Measurements from ENCODE around the gene MBNL2. TPM values are rescaled to one million over a fixed set of nuclear protein-coding genes. Genes with fewer than 3 reads are reported as not detected.

The MBNL2 gene
- total and polyA plus RNA-seq, 2 of the 13 experiments (the other 11 are each of a cell fraction or from before 2014, with no cell fraction given): 30.8 to 59.0 TPM

DNA sequence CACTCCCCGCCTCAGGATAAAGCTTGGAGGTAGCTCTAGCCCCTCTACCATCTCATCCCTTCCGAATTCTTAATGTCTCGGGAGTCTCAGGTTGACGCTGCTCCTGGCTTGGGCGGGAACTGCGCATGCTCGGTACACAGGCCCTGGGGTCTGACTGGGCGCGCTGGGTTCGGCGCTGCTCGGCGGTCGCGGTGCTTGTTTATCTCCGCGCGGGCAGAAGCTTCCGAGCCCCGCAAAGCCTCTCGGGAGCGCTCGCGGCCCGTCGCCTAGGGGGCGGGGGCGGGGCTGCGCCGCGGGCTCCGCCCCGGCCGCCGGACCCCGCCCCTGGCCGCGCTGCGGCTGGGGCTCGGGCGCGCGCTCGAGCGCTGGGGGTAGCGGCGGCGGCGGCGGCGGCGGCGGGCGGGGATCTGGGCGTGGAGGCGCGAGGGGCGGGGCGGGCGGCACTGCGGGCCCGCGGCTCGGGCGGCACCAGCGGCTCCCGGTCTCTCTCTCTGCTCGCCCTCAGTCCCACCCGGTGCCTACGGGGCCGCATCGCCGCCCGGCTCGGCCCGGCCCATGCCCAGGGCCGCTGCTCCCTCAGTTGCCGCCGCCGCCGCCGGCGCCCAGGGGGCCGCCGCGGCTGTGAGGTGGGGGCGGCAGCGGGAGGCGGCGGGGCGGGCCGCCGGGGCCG is 211.7 kb downstream of the MBNL2 start, which contains the start of gene RAP2A (continued):
- TF ChIP-seq HINFP (CRISPR knock-in tag; IDR thresholded peaks at IDR 0.05; ENCODE audit: low read depth): peak; percentile 33; the same call in 1 of the 2 replicates
- TF ChIP-seq ZNF143 (CRISPR knock-in tag; IDR thresholded peaks at IDR 0.05): peak; percentile 83
- TF ChIP-seq, protein P1, sequence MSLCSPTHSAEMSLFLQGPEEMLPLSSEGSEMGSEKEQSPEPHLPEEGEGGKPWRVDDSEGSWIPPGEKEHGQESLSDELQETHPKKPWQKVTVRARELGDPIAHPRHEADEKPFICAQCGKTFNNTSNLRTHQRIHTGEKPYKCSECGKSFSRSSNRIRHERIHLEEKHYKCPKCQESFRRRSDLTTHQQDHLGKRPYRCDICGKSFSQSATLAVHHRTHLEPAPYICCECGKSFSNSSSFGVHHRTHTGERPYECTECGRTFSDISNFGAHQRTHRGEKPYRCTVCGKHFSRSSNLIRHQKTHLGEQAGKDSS (CRISPR knock-in tag; IDR thresholded peaks at IDR 0.05; ENCODE audit: borderline replicate concordance, low read depth): peak; percentile 36; the same call in 1 of the 2 replicates
- TF ChIP-seq, protein P2, sequence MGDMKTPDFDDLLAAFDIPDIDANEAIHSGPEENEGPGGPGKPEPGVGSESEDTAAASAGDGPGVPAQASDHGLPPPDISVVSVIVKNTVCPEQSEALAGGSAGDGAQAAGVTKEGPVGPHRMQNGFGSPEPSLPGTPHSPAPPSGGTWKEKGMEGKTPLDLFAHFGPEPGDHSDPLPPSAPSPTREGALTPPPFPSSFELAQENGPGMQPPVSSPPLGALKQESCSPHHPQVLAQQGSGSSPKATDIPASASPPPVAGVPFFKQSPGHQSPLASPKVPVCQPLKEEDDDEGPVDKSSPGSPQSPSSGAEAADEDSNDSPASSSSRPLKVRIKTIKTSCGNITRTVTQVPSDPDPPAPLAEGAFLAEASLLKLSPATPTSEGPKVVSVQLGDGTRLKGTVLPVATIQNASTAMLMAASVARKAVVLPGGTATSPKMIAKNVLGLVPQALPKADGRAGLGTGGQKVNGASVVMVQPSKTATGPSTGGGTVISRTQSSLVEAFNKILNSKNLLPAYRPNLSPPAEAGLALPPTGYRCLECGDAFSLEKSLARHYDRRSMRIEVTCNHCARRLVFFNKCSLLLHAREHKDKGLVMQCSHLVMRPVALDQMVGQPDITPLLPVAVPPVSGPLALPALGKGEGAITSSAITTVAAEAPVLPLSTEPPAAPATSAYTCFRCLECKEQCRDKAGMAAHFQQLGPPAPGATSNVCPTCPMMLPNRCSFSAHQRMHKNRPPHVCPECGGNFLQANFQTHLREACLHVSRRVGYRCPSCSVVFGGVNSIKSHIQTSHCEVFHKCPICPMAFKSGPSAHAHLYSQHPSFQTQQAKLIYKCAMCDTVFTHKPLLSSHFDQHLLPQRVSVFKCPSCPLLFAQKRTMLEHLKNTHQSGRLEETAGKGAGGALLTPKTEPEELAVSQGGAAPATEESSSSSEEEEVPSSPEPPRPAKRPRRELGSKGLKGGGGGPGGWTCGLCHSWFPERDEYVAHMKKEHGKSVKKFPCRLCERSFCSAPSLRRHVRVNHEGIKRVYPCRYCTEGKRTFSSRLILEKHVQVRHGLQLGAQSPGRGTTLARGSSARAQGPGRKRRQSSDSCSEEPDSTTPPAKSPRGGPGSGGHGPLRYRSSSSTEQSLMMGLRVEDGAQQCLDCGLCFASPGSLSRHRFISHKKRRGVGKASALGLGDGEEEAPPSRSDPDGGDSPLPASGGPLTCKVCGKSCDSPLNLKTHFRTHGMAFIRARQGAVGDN (CRISPR knock-in tag; IDR thresholded peaks at IDR 0.05): peak; percentile 60
- TF ChIP-seq, protein P3, sequence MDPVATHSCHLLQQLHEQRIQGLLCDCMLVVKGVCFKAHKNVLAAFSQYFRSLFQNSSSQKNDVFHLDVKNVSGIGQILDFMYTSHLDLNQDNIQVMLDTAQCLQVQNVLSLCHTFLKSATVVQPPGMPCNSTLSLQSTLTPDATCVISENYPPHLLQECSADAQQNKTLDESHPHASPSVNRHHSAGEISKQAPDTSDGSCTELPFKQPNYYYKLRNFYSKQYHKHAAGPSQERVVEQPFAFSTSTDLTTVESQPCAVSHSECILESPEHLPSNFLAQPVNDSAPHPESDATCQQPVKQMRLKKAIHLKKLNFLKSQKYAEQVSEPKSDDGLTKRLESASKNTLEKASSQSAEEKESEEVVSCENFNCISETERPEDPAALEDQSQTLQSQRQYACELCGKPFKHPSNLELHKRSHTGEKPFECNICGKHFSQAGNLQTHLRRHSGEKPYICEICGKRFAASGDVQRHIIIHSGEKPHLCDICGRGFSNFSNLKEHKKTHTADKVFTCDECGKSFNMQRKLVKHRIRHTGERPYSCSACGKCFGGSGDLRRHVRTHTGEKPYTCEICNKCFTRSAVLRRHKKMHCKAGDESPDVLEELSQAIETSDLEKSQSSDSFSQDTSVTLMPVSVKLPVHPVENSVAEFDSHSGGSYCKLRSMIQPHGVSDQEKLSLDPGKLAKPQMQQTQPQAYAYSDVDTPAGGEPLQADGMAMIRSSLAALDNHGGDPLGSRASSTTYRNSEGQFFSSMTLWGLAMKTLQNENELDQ (CRISPR knock-in tag; IDR thresholded peaks at IDR 0.05; ENCODE audit: borderline replicate concordance): no peak
- TF ChIP-seq ZNF432 (CRISPR knock-in tag; IDR thresholded peaks at IDR 0.05; ENCODE audit: borderline replicate concordance): no peak
- TF ChIP-seq, protein P4, sequence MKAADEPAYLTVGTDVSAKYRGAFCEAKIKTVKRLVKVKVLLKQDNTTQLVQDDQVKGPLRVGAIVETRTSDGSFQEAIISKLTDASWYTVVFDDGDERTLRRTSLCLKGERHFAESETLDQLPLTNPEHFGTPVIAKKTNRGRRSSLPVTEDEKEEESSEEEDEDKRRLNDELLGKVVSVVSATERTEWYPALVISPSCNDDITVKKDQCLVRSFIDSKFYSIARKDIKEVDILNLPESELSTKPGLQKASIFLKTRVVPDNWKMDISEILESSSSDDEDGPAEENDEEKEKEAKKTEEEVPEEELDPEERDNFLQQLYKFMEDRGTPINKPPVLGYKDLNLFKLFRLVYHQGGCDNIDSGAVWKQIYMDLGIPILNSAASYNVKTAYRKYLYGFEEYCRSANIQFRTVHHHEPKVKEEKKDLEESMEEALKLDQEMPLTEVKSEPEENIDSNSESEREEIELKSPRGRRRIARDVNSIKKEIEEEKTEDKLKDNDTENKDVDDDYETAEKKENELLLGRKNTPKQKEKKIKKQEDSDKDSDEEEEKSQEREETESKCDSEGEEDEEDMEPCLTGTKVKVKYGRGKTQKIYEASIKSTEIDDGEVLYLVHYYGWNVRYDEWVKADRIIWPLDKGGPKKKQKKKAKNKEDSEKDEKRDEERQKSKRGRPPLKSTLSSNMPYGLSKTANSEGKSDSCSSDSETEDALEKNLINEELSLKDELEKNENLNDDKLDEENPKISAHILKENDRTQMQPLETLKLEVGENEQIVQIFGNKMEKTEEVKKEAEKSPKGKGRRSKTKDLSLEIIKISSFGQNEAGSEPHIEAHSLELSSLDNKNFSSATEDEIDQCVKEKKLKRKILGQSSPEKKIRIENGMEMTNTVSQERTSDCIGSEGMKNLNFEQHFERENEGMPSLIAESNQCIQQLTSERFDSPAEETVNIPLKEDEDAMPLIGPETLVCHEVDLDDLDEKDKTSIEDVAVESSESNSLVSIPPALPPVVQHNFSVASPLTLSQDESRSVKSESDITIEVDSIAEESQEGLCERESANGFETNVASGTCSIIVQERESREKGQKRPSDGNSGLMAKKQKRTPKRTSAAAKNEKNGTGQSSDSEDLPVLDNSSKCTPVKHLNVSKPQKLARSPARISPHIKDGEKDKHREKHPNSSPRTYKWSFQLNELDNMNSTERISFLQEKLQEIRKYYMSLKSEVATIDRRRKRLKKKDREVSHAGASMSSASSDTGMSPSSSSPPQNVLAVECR (CRISPR knock-in tag; IDR thresholded peaks at IDR 0.05; ENCODE audit: borderline replicate concordance): peak; percentile 8; the same call in 1 of the 2 replicates
- TF ChIP-seq ZNF513 (CRISPR knock-in tag; conservative IDR thresholded peaks at IDR 0.05): no peak
- TF ChIP-seq, protein P5, sequence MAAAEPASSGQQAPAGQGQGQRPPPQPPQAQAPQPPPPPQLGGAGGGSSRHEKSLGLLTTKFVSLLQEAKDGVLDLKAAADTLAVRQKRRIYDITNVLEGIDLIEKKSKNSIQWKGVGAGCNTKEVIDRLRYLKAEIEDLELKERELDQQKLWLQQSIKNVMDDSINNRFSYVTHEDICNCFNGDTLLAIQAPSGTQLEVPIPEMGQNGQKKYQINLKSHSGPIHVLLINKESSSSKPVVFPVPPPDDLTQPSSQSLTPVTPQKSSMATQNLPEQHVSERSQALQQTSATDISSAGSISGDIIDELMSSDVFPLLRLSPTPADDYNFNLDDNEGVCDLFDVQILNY (CRISPR knock-in tag; conservative IDR thresholded peaks at IDR 0.05): 0 out of 2 replicates have a peak, but pooled peaks have one; percentile 30
- no peak for TF ChIP-seq HMG20A (CRISPR knock-in tag; IDR thresholded peaks at IDR 0.05; ENCODE audit: borderline replicate concordance)
